GM12878 (cell line): ENCODE results near the gene HUNK. TPM values are rescaled to one million over a fixed set of nuclear protein-coding genes. Genes with fewer than 3 reads are reported as not detected.

Experiments
- ATAC-seq: fragments of 200-7000 bp; cut with Tn5 transposase; 3 replicates; pipeline ENCODE4 v1.9.1; 2020; ENCODE audit warnings: mild to moderate bottlenecking, moderate library complexity
- BruUV-seq: library from RNA; stranded (reverse); fragments of 400-500 nt; replicated peaks from 2 replicates; lab custom pipeline; 2021; lab: Mats Ljungman, UMichigan
- CTCF ChIA-PET: fragments of 300-600 bp; sonication (Branson Sonifier 250); formaldehyde crosslinking; extraction: SDS; loops from one replicate; lab custom pipeline; 2021; ENCODE audit warnings: inconsistent platforms; lab: Yijun Ruan, JAX
- POLR2A ChIA-PET: fragments of 350-600 bp; formaldehyde crosslinking; extraction: SDS; loops from one replicate; lab custom pipeline; 2021; ENCODE audit warnings: inconsistent platforms; lab: Charles Lee
- RAD21 ChIA-PET: fragments of 300-600 bp; sonication (Branson Sonifier 250); formaldehyde crosslinking; loops from one replicate; lab custom pipeline; 2023; ENCODE audit warnings: antibody characterized with exemption; ENCODE audit not compliant: unreplicated experiment; lab: Charles Lee
- SMC1A ChIA-PET: fragments of 300-600 bp; sonication (Branson Sonifier 250); formaldehyde crosslinking; loops from one replicate; lab custom pipeline; 2023; ENCODE audit not compliant: unreplicated experiment, uncharacterized antibody; lab: Charles Lee
- DNase-seq: peaks from one replicate; pipeline ENCODE4 v3.0.0-alpha.2; 2011; ENCODE audit warnings: low read depth, low spot score
- FAIRE-seq: peaks from 3 replicates; lab custom pipeline; 2011; peaks lifted over from hg19 to GRCh38; lab: Jason Lieb, UNC
- H2AFZ ChIP-seq: 2 replicates; pipeline ENCODE4 v1.6.0; 2011; ENCODE audit warnings: low read depth, low read length, control low read depth; ENCODE audit not compliant: control insufficient read depth
- H3K27ac ChIP-seq: 2 replicates; pipeline ENCODE4 v1.5.1; 2011; ENCODE audit warnings: control low read depth; ENCODE audit not compliant: control insufficient read depth, insufficient read depth
- H3K27me3 ChIP-seq, 2 experiments: replicated peaks in 1 of 2; 2 replicates each; pipeline versions ENCODE4 v1.6.0 to v1.6.1; 2011; ENCODE audit warnings: low read length in 1 of 2; ENCODE audit not compliant: control insufficient read depth in 2 of 2, insufficient read depth in 2 of 2
- H3K36me3 ChIP-seq, 2 experiments: 2 replicates each; pipeline ENCODE4 v1.5.1; 2011; ENCODE audit warnings: low read length in 1 of 2; ENCODE audit not compliant: control insufficient read depth in 2 of 2, insufficient read depth in 2 of 2
- H3K4me1 ChIP-seq: 2 replicates; pipeline ENCODE4 v1.6.1; 2011; ENCODE audit warnings: mild to moderate bottlenecking, low read length, moderate library complexity, mixed read lengths; ENCODE audit not compliant: control insufficient read depth, insufficient read depth
- H3K4me2 ChIP-seq: 2 replicates; pipeline ENCODE4 v1.6.0; 2011; ENCODE audit warnings: control low read depth; ENCODE audit not compliant: control insufficient read depth, insufficient read depth
- H3K4me3 ChIP-seq: fragments of 200-600 bp; sonication (generic); 2 replicates; pipeline ENCODE4 v1.5.1; 2016
- H3K79me2 ChIP-seq: 2 replicates; pipeline ENCODE4 v1.6.0; 2011; ENCODE audit warnings: low read length; ENCODE audit not compliant: control insufficient read depth, insufficient read depth
- H3K9ac ChIP-seq: 2 replicates; pipeline ENCODE4 v1.8.0; 2011; ENCODE audit warnings: low read length, control low read depth, mixed read lengths; ENCODE audit not compliant: control insufficient read depth, insufficient read depth
- H3K9me3 ChIP-seq: replicated peaks from 3 replicates; pipeline ENCODE4 v1.5.1; 2011; ENCODE audit warnings: mild to moderate bottlenecking, low read length; ENCODE audit not compliant: control insufficient read depth, insufficient read depth
- H4K20me1 ChIP-seq: 2 replicates; pipeline ENCODE4 v1.6.0; 2011; ENCODE audit not compliant: control insufficient read depth, insufficient read depth
- ESRRA ChIP-seq: IDR thresholded peaks from 2 replicates; pipeline ENCODE4 v1.6.1; 2012; ENCODE audit warnings: mild to moderate bottlenecking, low read length, improper control_type of control experiment
- HDAC6 ChIP-seq: fragments of 200-600 bp; sonication (generic); IDR thresholded peaks from one replicate; pipeline ENCODE4 v1.8.0; 2017; ENCODE audit warnings: antibody characterized with exemption; ENCODE audit not compliant: unreplicated experiment
- NR2C2 ChIP-seq: IDR thresholded peaks from 2 replicates; pipeline ENCODE4 v1.6.1; 2011; ENCODE audit warnings: borderline replicate concordance, low read depth; ENCODE audit not compliant: control insufficient read depth, insufficient read length
- SRF ChIP-seq, 2 experiments: IDR thresholded peaks; 2 replicates each; pipeline ENCODE4 v1.6.1; 2011; ENCODE audit warnings: low read depth in 2 of 2, low read length in 2 of 2, mild to moderate bottlenecking in 1 of 2, moderate library complexity in 1 of 2
- STAT3 ChIP-seq: IDR thresholded peaks from 2 replicates; pipeline ENCODE4 v1.6.1; 2011; ENCODE audit warnings: low read depth, low read length, improper control_type of control experiment
- ZNF207 ChIP-seq: fragments of 450-650 bp; IDR thresholded peaks from 2 replicates; pipeline ENCODE4 v1.6.1; 2014; ENCODE audit warnings: antibody characterized with exemption, mild to moderate bottlenecking, borderline replicate concordance
- WGBS: methylation state at CpG from one replicate; pipeline ENCODE4 v1.1.6; 2016; ENCODE audit warnings: low lambda C conversion rate; ENCODE audit not compliant: insufficient replicate concordance, insufficient coverage; ENCODE audit errors: missing lambda C conversion rate; 5-methylcytosine and 5-hydroxymethylcytosine counted together
- in situ Hi-C: fragments of 300-500 bp; cut with MboI; formaldehyde crosslinking; loops from 9 replicates; pipeline ENCODE4 v1.14.3; 2018; ENCODE audit warnings: mixed read lengths
- intact Hi-C: fragments of 100-400 bp; cut with micrococcal nuclease; formaldehyde crosslinking; loops from one replicate; pipeline ENCODE4 v1.14.2; 2022; ENCODE audit not compliant: unreplicated experiment
- polyA plus RNA-seq, 11 experiments: library from polyadenylated mRNA; depleted of rRNA in 4 of 11; unstranded in 6 of 11; stranded (reverse) in 5 of 11; fragments of >200 nt; fragmentation: Nextera tagmentation in 4 of 11; fragmentation: Illumina TruSeq in 1 of 11; extraction: Ambion mirVana in 4 of 11; extraction: Trizol in 1 of 11; gene quantifications; 1 replicate in 1 of 11; 2 replicates in 10 of 11; pipeline versions ENCODE4 v1.2.1 to v1.2.3, GENCODE V29; 2011 to 2016; ENCODE audit warnings: inconsistent platforms in 2 of 11, missing spikeins in 2 of 11, low read depth in 1 of 11
- total RNA-seq, 4 experiments: library from RNA; depleted of rRNA in 3 of 4; stranded (reverse); fragments of >200 nt in 3 of 4; fragmentation: Illumina TruSeq in 1 of 4; extraction: Trizol in 1 of 4; gene quantifications; 2 replicates each; pipeline versions ENCODE4 v1.2.1 to v1.2.3, GENCODE V29; 2013 to 2021
- TF ChIP-seq, protein P1 (sequence below): IDR thresholded peaks from 2 replicates; pipeline ENCODE4 v1.6.1; 2011; ENCODE audit warnings: borderline replicate concordance, low read depth, mild to moderate bottlenecking, moderate library complexity, mixed read lengths, low read length; ENCODE audit not compliant: insufficient read depth; ENCODE audit errors: extremely low read length

The HUNK gene
- total and polyA plus RNA-seq, 10 of the 15 experiments (the other 5 are each of a cell fraction or from before 2014, with no cell fraction given) = under 0.01 to 0.14 (median 0.03) TPM; not detected in 7

DNA sequence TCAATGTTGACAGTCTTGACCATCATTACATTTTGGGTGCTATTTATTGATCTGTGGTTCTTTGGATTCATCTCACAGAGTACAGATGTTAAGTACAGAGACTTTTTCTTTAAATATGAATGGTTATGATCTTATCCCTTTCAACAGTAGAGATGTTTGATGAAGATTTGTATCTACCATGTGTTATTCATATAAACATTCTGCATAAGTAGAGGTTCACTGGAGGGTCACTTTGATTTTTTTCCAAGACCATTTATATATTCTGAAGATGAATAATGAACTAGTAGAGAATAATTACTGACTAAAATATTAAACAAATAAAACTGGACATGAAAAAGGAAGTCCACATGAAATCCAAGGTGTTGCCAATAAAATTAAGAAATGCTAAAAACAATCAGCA lies 28.6 kb upstream of the HUNK start (continued):
- TF ChIP-seq ZNF207 = no peak

DNA sequence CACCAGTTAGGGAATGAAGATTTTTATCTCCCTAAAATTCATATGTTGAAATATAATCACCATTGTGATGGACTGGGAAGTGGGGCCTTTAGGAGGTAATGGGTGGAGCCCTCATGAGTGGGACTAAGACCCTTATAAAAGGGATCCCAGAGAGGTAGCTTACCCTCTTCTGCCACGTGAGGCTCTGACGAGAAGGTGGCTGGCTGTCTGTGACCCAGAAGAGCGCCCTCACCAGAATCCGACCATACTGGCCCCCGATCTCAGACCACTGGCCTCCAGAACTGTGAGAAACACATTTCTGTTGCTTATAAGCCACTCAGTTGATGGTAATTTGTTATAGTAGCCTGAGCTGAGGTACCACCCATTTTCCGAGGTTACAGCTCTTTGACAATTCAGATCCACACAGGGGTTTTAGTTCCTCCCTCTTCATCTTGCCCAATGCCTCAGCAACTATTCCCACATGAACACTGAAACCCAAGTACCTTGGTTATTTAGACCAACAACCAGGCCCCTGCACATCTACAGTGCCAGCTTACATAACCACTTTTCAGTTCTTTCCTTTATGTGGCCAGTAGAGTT lies 27.6 kb upstream of the HUNK start:
- no peaks in the 10 kb centered on the region for H3K9me3 ChIP-seq
- 12% methylated on average over 6 of the region's 6 CpGs for WGBS
- BruUV-seq = no TSS peak
- in situ Hi-C loops (no loop called here), intact Hi-C loops (no loop called here)
- no peaks in the 10 kb centered on the region for H3K79me2 ChIP-seq
- H3K36me3 ChIP-seq = no peaks in the 10 kb centered on the region
- H3K27me3 ChIP-seq = no peaks in the 10 kb centered on the region
- ATAC-seq = no peak
- no peak overlapping the region for H3K4me2 ChIP-seq
- no peak overlapping the region for H3K4me3 ChIP-seq
- FAIRE-seq = no peak
- TF ChIP-seq ESRRA (no peak), STAT3 (no peak), SRF (IDR thresholded peaks at IDR 0.05; ENCODE audit: low read depth in 2 of 2, low read length in 2 of 2) (no peak), NR2C2 (no peak), HDAC6 (no peak)
- TF ChIP-seq, protein P1, sequence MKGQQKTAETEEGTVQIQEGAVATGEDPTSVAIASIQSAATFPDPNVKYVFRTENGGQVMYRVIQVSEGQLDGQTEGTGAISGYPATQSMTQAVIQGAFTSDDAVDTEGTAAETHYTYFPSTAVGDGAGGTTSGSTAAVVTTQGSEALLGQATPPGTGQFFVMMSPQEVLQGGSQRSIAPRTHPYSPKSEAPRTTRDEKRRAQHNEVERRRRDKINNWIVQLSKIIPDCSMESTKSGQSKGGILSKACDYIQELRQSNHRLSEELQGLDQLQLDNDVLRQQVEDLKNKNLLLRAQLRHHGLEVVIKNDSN = no peak
- ChIA-PET CTCF (no interaction called here), SMC1A (no interaction called here), RAD21 (no interaction called here), POLR2A (no interaction called here)
- no peak for DNase-seq
- no peak overlapping the region for H2AFZ ChIP-seq
- H3K9ac ChIP-seq = no peak overlapping the region
- H3K4me1 ChIP-seq = no peaks in the 10 kb centered on the region
- H3K27ac ChIP-seq = no peak overlapping the region
- H4K20me1 ChIP-seq = no peaks in the 10 kb centered on the region
